Mucosa of descending colon (tissue), 3 donors: ENCODE data around the gene NAT14. TPM values are rescaled to one million over a fixed set of nuclear protein-coding genes. Genes with fewer than 3 reads are reported as not detected.
A peak's percentile ranks its signal among the peaks of the same experiment; 100 is the strongest.

Experiments used
- ATAC-seq: fragments of 200-7000 bp; cut with Tn5 transposase; one replicate; pipeline ENCODE4 v1.9.1; 2020; ENCODE audit warnings: mild to moderate bottlenecking, moderate library complexity
- DNase-seq, 3 donors: peaks; one replicate each; pipeline ENCODE4 v3.0.0-alpha.2; 2020
- H3K36me3 ChIP-seq: fragments of 200-600 bp; one replicate; pipeline ENCODE4 v1.8.0; 2021; ENCODE audit warnings: low read depth, mild to moderate bottlenecking
- H3K4me1 ChIP-seq: fragments of 200-600 bp; one replicate; pipeline ENCODE4 v1.8.0; 2021; ENCODE audit warnings: low read depth, mild to moderate bottlenecking
- H3K4me3 ChIP-seq: fragments of 200-600 bp; one replicate; pipeline ENCODE4 v1.8.0; 2021; ENCODE audit warnings: mild to moderate bottlenecking
- H3K9me3 ChIP-seq: fragments of 200-600 bp; one replicate; pipeline ENCODE4 v1.8.0; 2021; ENCODE audit warnings: mild to moderate bottlenecking
- CTCF ChIP-seq: fragments of 200-600 bp; IDR thresholded peaks from one replicate; pipeline ENCODE4 v1.8.0; 2022; ENCODE audit warnings: antibody characterized with exemption, mild to moderate bottlenecking
- intact Hi-C, 2 donors: fragments of 100-400 bp; cut with DNase I in 1 of 2; cut with micrococcal nuclease in 1 of 2; formaldehyde crosslinking; loops; one replicate each; pipeline versions ENCODE4 v1.11.0 to v1.11.1; 2022; cut with DNase I, micrococcal nuclease
- total RNA-seq, 3 donors: library from RNA; stranded (reverse); fragmentation: NEBNext Ultra II Directional in 2 of 3; extraction: Animal tissue kit (Norgen Biotek cat#: 25700) in 2 of 3; gene quantifications; one replicate each; pipeline versions ENCODE4 v1.2.1 to v1.2.4, GENCODE V29; 2021 to 2023
- donor health status: DM: no; HTN: no; CAD: no; lungs with moderate emphysema.
- donor health status: DM: no; HTN: no; CAD: no.
- donor health status: DM: no; HTN: yes; CAD: no.

Gene NAT14
- total RNA-seq, 3 donors from 2014 or later: 3.9 to 21.7 (median 5.5) TPM

GRCh38 chr19:55504981-55505380, 20.0 kb downstream of the NAT14 start:
- intact Hi-C loops: loop anchor here in 1 of 2 donors (2.0 kb wide), 1 partner anchor 36 kb away; no protein-coding TSS in a partner anchor
- Histone ChIP-seq H3K4me3 (no peak overlapping the region), H3K4me1 (no peaks in the 10 kb centered on the region), H3K9me3 (no peaks in the 10 kb centered on the region), H3K36me3 (no peaks in the 10 kb centered on the region)
- no peak for TF ChIP-seq CTCF
- DNase-seq (no peak), ATAC-seq (no peak)

- no peak for ATAC-seq
- no peak for DNase-seq
- Histone ChIP-seq H3K4me3 (no peak overlapping the region), H3K36me3 (no peaks in the 10 kb centered on the region), H3K4me1 (no peaks in the 10 kb centered on the region), H3K9me3 (no peaks in the 10 kb centered on the region)
- TF ChIP-seq CTCF: no peak
- intact Hi-C loops: no loop called here
Observed at GRCh38 chr19:55508120-55508519, 23.1 kb downstream of the NAT14 start.

GRCh38 chr19:55516878-55517620, 32.1 kb downstream of the NAT14 start:
- Histone ChIP-seq H3K36me3 (no peaks in the 10 kb centered on the region), H3K4me1 (no peaks in the 10 kb centered on the region), H3K9me3 (no peaks in the 10 kb centered on the region), H3K4me3 (peak overlapping the region; percentile 19)
- DNase-seq: peak; percentile 93 to 97 (median 95)
- ATAC-seq: peak; percentile 100
- peak; percentile 67 for TF ChIP-seq CTCF
- intact Hi-C loops: no loop called here

- no peak overlapping the region for H3K4me3 ChIP-seq
- no peaks in the 10 kb centered on the region for H3K36me3 ChIP-seq
- H3K9me3 ChIP-seq: no peaks in the 10 kb centered on the region
- ATAC-seq (no peak), DNase-seq (no peak)
- no peak for TF ChIP-seq CTCF
- H3K4me1 ChIP-seq: no peaks in the 10 kb centered on the region
- intact Hi-C loops: no loop called here
Observed at GRCh38 chr19:55519451-55520311, 34.7 kb downstream of the NAT14 start.

GRCh38 chr19:55520691-55521292, 35.8 kb downstream of the NAT14 start:
- peak in 1 of 3 donors; percentile 29 for DNase-seq
- ATAC-seq: no peak

More at GRCh38 chr19:55520691-55521292, 35.8 kb downstream of the NAT14 start:
- no peak for TF ChIP-seq CTCF
- Histone ChIP-seq H3K4me1 (no peaks in the 10 kb centered on the region), H3K4me3 (no peak overlapping the region), H3K36me3 (no peaks in the 10 kb centered on the region), H3K9me3 (no peaks in the 10 kb centered on the region)
- intact Hi-C loops: no loop called here
